HG03521 (cell line): ENCODE data around the gene ZNF302.
A peak's percentile ranks its signal among the peaks of the same experiment; 100 is the strongest.
"Not testable (repeated sequence)": the region's sequence is repeated elsewhere in the genome, so short reads cannot be mapped to it uniquely, and the experiment has no call there.

Experiments used
- ATAC-seq: cut with Tn5 transposase; IDR thresholded peaks from one replicate; pipeline ENCODE4 v1.9.1; 2021; ENCODE audit warnings: mild to moderate bottlenecking, moderate library complexity; ENCODE audit not compliant: unreplicated experiment

ZNF302 gene

DNA sequence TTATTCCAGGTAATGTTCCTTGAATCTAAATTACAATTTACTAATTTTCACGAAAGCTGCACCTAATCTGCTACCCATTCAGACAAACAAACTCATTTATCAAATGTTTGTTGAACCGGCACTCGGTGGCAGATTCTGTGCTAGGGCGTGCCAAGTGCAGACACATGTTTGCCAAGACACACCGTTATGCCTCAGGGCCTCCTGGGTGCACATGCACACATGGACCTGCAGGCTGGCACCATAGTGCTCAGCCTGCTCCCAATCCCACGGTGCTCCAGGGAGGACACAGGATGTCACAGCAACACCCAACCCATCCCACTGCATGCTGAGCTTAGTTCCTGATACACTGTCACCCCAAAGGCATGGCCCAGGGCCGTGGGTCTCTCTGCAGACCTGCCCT lies 8.2 kb upstream of the ZNF302 start:
- no peak for ATAC-seq

DNA sequence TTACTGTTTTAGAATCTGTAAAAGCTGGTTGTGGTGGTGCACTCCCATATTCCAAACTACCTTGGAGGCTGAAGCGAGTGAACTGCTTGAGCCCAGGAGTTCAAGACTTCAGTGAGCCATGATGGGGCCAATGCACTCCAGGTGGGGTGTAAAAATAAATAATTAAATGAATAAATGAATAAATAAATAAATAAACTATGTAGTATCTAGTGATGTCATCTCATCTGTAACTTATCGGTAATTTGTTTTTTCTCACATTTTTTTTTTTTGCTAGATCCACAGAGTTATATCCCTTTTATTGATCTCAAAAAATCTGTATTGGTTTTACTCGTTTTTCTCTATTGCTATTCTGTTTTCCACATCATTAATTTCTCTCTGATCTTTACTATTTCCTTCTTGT lies 5.5 kb upstream of the ZNF302 start:
- no peak for ATAC-seq

DNA sequence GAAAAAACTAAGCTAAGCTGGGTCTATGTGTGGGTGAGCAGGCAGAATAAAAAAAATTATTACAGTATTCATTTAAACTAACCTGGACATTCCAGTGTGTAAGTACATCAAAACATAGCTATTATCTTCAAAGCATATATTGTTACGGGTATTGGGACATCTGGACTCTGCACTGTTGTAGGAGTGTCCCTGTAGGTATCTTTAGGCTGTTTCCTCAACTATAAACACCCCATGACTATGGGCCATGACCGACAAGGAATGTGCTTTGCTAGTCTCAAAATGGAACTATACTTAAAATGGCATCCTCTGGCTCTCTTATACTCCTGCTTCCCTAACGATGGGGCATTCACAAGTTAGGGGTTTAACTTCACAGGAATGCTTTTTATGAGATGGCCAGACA lies 3.9 kb upstream of the ZNF302 start:
- no peak for ATAC-seq

DNA sequence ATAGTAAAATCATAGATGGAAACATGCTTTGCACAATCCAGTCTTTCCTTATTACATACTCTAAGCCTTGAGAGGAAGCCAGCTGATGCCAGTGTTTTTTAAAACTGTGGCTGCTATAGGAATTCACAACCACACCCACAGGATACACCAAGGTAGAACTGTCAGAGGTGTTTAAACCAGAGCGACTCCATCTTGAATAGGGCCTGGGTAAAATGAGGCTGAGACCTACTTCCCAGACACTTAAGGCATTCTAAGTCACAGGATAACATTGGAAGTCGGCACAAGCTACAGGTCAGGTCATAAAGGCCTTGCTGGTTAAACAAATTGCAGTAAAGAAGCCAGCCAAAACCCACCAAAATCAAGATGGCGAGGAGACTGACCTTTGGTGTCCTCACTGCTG lies 2.2 kb upstream of the ZNF302 start:
- ATAC-seq: no peak

DNA sequence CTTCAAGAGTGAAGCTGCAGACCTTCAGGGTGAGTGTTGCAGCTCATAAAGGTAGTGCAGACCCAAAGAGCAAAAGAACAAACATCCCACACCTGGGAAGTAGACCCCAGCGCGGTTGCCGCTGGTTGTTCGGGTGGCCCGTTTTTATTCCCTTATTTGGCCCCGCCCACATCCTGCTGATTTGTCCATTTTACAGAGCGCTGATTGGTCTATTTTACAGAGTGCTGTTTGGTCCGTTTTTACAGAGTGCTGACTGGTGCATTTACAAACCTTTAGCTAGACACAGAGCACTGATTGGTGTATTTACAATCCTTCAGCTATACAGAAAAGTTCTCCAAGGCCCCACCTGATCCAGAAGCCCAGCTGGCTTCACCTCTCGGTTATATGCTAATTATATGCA lies 1.6 kb upstream of the ZNF302 start:
- no peak for ATAC-seq

DNA sequence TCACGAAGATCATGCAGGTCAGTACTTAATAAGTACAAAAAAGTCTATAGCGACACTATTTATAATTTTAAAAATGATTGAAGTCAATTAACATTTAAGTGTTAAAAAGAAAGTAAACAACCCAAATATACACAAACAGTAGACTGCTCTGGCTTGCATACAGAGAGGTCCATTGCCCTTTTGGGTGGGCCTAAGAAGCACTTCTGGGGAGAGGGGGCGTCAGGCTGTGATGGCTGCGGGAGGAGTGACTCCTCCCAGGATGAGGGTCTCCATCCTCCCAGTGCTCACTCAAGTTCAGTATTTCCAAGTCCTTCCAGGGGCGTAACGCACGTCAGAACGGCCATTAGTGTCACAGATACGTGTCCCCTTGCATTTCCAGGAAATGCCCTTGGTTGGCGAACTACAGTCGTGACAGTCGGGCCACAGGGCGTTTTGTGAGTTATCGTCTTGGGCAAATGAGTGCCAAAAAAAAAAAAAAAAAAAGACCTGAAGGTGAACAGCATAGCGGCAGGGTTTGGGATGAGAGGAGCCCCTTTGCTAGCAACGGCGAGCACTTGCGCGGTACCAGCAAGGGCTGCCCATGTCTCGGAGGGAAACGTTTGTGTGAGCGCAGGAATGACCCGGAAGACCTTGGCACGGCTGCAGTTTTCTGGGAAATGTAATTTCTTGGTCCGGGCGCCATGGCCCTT lies 637 bp upstream of the ZNF302 start, which contains the start of gene SCGB2B2:
Gene SCGB2B2, minus strand, starts transcription at position 463 of the 689 bp plus-strand sequence. CDS start 82,596 bp downstream, outside the sequence.
- peak; percentile 35 for ATAC-seq

DNA sequence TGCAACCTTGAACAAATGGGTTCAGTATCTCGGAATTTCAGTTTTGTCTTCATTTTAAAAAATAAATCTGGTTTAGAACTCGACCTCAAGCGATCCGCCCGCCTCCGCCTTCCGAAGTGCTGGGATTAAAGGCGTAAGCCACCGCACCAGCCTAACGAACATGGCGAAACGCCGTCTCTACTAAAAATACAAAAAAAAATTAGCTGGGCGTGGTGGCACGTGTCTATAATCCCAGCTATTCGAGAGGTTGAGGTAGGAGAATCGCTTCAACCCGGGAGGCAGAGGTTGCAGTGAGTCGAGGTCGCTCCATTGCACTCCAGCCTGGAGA lies 571 bp downstream of the ZNF302 start:
- ATAC-seq: no peak

DNA sequence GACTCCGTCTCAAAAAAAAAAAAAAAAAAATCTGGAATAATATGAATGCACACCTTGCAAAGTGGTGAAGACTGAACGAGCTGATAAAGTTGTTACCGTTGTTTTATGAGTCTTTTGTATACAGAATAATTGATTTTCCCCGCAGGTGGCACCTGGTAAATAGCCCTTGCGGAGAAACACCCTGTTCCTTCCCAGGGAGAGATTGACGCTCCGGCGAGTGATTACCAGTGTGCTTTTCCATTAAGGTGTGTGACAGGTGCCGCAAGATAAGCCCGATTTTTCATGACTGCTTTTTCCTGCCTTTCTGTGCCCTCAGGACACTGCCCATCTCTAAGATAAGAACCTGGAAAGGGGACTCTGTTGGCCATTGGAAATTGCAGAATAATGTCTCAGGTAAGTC lies 943 bp downstream of the ZNF302 start:
- ATAC-seq: no peak

DNA sequence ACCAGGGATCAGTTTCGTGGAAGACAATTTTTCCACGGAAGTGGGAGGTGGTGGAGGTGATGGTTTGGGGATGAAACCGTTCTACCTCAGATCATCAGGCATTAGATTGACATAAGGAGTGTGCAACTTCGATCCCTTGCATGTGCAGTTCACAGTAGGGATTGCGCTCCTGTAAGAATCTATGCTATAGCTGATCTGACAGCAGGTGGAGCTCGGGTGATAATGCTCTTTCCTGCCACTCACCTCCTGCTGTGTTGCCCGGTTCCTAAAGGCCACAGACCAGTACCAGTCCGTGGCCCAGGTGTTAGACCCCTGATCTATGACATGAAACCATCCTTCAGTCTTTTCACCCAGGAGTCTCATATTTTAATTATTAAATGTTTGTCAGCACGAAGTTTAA lies 4.0 kb downstream of the ZNF302 start:
- ATAC-seq: no peak

DNA sequence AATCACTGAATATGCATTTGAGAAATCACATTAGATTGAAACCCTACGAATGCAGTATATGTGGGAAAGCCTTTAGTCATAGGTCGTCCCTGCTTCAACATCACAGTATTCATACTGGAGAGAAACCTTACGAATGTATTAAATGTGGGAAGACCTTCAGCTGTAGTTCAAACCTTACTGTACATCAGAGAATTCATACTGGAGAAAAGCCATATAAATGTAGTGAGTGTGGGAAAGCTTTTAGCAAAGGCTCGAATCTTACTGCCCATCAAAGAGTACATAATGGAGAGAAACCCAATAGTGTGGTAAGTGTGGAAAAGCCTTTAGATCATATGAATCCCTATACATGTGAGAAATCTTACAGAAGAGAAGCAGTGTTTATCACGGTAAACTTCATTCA lies 7.8 kb downstream of the ZNF302 start:
- ATAC-seq: not testable (repeated sequence)

DNA sequence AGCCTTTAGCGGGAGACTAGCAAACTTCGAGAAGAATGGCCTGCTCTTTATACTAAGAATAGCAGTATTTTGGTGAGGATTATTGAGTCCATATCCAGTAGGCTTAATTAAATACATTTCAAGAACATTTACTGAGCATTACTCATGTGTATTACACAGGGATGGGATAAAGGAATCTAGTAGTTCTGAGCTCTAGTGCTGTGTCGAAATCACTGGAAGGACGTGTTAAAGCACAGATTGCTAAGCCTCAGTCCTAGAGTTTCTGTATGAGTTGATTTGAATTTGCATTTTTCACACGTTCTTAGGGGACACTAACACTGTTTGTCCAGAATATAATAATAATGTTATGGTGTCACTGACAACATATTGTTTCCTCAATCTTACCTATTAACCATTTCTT lies 9.0 kb downstream of the ZNF302 start:
- ATAC-seq: no peak

DNA sequence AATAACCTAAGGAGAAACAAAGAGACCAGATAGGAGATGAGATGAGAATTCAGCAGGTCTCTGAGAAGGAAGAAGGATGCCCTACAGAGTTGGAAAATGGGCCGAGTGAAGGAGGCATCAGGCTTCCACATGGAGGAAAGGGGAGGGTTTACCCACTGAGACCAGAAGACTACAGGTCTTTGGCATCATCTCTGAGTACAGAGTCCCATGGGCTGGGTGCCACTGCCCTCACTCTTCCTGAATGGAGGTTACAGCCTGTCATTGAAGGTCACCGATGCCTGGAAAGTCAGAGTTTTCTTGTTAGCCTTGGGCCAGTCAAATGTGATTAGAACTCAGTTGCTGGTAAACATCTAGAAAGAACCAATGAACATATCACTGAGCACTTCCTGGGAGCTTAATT lies 9.9 kb downstream of the ZNF302 start:
- no peak for ATAC-seq

DNA sequence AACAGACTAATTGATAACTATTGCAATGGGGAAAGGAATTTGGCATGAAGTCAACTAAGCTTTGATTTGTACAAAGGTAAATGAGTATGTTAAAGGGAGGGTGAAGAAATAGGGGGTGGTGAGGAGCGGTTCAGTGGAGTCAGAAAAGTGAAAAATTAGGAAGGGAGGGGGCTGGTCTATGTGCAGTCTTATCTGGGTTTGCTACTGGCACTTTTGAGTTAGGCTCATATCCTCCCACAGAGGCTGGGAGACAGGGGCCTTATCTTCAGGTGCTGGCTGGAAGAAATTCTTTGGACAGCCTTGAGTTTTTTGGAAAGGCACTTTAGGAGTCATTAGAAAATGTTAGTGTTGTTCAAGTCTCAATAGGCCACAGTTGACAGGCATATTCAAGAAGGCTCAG lies 11.1 kb downstream of the ZNF302 start:
- ATAC-seq: no peak

DNA sequence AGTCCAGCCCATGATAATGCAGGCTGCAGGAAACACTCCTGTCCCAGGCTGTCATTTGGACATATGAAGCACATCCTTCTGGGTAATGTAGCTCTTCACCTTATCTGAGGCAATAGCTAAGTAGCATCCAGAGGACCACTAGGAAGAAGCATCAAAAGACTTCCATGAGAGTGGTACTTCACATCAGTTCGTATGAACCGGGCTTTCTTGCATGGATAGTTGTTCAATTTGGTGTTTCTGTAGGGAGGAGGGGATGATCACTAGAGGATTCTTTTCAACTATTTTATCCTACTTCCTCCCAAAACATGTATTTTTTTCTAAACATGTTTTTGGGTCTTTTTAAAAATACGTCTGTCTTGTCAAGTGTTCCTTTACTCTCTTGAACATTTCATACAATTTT lies 12.9 kb downstream of the ZNF302 start:
- no peak for ATAC-seq

DNA sequence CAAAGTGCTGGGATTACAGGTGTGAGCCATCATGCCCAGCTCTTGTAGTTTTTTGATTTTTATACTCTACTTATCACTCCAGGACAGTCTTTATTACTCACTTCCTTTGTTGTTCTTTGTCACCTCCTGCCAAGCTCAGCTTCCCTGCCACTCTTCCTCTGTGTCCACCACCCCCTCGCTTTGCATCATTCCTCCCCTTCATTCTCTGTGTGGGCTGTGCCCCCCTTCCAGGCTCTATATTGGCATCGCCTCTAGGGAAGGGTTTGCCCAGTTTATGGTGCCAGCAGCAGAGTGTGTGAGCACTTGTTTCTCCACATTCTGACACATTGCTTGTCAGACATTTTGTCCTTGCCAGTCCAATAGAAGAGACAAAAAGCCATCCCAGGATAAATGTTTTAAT lies 15.1 kb downstream of the ZNF302 start:
- ATAC-seq: no peak

DNA sequence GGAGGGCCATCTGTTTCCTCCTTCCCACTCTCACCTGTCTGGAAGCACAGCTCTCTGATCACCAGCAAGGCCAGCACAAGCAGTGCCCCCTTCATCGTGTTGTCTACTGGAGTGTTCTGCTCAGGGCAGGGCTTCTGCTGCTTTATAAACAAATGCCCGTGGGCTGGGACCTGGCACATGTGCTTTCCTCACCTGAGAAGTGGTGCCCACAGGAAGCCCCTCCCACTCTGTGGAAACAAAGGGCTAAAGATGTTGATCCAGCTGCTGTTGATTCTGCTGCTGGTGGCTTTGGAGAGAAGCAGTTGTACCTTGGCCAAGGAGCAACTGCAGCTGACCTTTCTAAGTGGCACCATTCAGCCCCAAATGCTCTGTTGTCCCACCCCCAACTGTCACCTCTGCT lies 30.2 kb downstream of the ZNF302 start:
- no peak for ATAC-seq

DNA sequence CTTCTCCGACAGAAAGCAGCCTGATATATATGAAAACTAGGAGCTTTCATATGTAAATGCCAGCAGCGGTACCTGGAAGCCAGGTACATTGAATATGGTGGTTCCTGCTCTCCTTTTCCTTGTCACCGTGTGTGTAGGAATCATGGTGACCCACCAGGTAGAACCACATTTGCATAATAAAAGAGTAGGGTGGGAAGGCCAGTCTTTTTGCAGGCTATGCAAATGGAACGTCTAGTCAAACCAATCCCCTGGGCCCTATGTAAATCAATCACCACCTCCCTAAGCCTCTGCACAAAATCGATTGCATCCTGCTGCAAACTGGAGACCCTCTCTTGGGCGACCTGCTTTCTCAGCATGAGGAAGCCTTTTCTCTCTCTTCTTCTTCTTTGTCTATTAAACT lies 34.4 kb downstream of the ZNF302 start:
- no peak for ATAC-seq

DNA sequence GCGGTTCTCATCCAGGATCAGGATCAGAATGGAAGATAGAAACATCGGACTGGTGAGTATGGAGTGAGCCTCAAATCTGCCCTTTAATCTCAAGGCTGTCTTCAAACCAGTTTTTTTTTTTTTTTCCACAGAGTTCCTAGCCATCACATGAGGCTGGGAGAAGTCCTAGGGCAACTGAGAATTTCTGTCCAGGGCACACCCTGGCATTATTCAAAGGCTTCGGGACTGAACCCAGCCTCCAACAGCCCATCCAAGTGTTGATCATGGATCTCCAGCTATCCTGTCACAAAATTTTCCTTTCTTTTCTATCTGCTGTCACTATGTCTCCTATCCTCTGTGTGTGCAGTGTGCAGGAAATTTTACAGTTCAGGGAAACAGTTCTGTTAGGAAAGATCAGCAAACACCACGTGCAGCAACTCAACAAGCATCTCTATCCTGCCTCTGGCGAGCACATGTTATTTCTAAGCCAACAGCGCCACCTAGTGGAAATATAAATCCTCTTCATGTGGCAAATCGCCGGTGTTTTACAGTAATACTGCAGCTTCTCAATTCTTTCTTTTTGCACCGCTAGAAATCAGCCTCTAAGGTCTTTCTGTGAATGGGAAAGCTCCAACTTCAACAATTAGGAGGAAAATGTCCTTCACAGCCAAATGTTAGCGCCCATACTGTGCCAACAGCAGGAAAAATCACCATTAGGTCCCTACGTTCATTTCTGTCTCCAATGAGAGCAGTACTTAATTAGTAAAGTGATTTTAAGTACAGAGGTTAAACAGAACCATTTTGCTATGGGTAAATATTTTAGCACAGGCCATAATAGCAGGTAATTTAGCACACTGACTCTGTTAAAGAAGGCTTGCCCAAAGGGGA lies 35.1 kb downstream of the ZNF302 start:
- no peak for ATAC-seq

DNA sequence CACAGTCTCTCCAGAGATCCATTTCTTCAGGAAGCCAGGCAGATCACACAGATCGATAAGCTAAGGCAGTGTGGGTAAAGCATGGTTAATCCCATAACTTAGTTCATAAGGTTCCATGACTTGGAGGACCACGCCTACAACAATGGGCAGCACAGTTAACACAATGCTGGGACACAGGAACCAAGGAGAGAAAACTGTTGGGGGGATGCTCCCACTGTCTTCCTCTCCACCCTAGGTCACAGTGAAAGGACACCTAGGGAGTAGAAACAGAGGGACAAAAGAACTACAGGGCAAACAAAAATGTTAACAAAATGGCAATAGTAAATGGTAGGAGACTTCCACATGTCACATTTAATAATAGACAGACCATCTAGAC lies 35.8 kb downstream of the ZNF302 start:
- ATAC-seq: no peak

DNA sequence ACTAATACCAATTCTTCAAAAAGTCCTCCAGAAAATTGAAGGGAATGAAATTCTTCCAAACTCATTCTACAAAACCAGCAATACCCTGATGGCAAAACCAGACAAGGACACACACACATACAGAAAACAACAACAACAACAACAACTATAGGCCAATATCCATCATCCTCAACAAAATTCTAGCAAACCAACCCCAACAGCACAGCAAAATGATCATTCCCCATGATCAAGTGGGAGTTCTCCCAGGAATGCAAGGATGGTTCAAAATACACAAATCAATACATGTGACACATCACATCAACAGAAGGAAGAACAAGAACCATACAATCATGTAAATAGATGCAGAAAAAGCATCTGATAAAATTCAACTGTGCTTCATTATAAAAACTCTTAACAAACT lies 37.9 kb downstream of the ZNF302 start:
- no peak for ATAC-seq

DNA sequence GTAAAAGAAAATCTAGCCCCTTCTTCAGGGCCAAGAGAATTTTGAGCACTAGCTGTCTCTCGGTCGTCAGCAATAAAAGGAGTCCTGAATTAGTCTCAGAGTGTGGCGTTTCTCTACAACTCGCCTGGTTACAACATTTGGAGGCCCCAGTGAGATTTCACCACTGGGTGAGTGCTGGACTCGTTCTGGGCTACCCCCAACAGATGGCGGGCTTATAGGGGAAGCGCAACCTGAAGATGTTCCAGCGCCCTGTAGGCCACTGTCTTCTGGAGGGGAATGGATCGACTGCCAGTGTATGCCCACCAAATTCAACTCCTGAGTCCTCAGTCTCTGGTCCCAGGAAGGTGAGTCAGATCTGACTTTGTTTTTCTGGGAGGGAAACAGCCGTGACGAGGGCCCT lies 44.9 kb downstream of the ZNF302 start:
- no peak for ATAC-seq

DNA sequence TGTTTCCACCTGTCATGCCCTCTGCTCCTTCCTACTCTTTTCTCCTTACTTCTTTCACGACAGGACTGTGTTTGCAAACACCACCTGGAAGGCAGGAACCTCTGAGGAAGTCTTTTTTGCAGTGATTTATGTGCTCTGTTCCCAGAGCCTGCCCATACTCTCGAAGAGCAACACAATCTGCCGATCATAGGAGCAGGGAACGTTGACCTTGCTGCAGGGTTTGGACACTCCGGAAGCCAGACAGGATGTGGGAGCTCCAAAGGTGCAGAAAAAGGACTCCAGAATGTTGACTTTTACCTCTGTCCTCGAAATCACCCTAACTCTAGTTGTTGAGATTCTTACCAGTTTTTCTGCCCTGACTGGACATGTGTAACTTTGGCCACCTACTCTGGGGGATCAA lies 47.9 kb downstream of the ZNF302 start:
- no peak for ATAC-seq
